Measurements from ENCODE around the gene NEDD4. TPM values are rescaled to one million over a fixed set of nuclear protein-coding genes. Genes with fewer than 3 reads are reported as not detected.
A peak's percentile ranks its signal among the peaks of the same experiment; 100 is the strongest.

The NEDD4 gene
- total RNA-seq, 2 experiments from 2014 or later = 2.6 to 2.7 TPM

GRCh38 chr15:55795031-55795430 lies 198.4 kb downstream of the NEDD4 start:
- Mint-ChIP-seq H3K36me3 (ENCODE audit: low read depth) (no peaks in the 10 kb centered on the region), H3K27me3 (peaks cover 25% of the 10 kb centered on the region), H3K27ac (no peak overlapping the region), H3K4me1 (ENCODE audit: low read depth) (no peaks in the 10 kb centered on the region), H3K9me3 (peaks cover 3% of the 10 kb centered on the region), H3K4me3 (no peak overlapping the region)
- POLR2A ChIA-PET = no interaction called here
- Histone ChIP-seq H3K27me3 (ENCODE audit: control insufficient read depth in 1 of 2, insufficient read depth in 2 of 2, low read length in 2 of 2) (peaks cover 0 to 4% of the 10 kb centered on the region in 2 experiments), H3K9me3 (ENCODE audit: control insufficient read depth in 1 of 2, insufficient read depth in 1 of 2, low read length in 2 of 2) (peaks cover 0 to 12% of the 10 kb centered on the region in 2 experiments), H3K4me3 (ENCODE audit: low read length) (no peak overlapping the region), H3K27ac (ENCODE audit: low read depth in 1 of 2, low read length in 2 of 2) (no peak overlapping the region), H3K36me3 (ENCODE audit: insufficient read depth, low read length) (no peaks in the 10 kb centered on the region), H3K4me1 (ENCODE audit: insufficient read depth, low read length) (no peaks in the 10 kb centered on the region)
- CTCF ChIA-PET = no interaction called here
- no peak for TF ChIP-seq CTCF (IDR thresholded peaks at IDR 0.05)
- intact Hi-C loops (cut with DNase I, micrococcal nuclease) = no loop called here
- no peak for ATAC-seq (ENCODE audit: poor library complexity)
- no peak for DNase-seq

GRCh38 chr15:55791551-55792400 lies 201.6 kb downstream of the NEDD4 start:
- Histone ChIP-seq H3K27me3 (ENCODE audit: control insufficient read depth in 1 of 2, insufficient read depth in 2 of 2, low read length in 2 of 2) (peaks cover 0 to 7% of the 10 kb centered on the region in 2 experiments), H3K4me3 (ENCODE audit: low read length) (no peak overlapping the region), H3K27ac (ENCODE audit: low read depth in 1 of 2, low read length in 2 of 2) (no peak overlapping the region), H3K9me3 (ENCODE audit: control insufficient read depth in 1 of 2, insufficient read depth in 1 of 2, low read length in 2 of 2) (peaks cover 0 to 12% of the 10 kb centered on the region in 2 experiments), H3K4me1 (ENCODE audit: insufficient read depth, low read length) (no peaks in the 10 kb centered on the region), H3K36me3 (ENCODE audit: insufficient read depth, low read length) (no peaks in the 10 kb centered on the region)
- TF ChIP-seq CTCF (IDR thresholded peaks at IDR 0.05) = no peak
- ATAC-seq (ENCODE audit: poor library complexity) = no peak
- H3K4me1 Mint-ChIP-seq (ENCODE audit: low read depth) = no peaks in the 10 kb centered on the region
- ChIA-PET POLR2A (no interaction called here), CTCF (no interaction called here)
- no peaks in the 10 kb centered on the region for H3K36me3 Mint-ChIP-seq (ENCODE audit: low read depth)
- no peak for DNase-seq
- intact Hi-C loops (cut with DNase I, micrococcal nuclease) = no loop called here
- peaks cover 16% of the 10 kb centered on the region for H3K27me3 Mint-ChIP-seq
- H3K4me3 Mint-ChIP-seq = no peak overlapping the region
- peaks cover 3% of the 10 kb centered on the region for H3K9me3 Mint-ChIP-seq
- no peak overlapping the region for H3K27ac Mint-ChIP-seq

- POLR2A ChIA-PET = no interaction called here
- H3K4me1 Mint-ChIP-seq (ENCODE audit: low read depth) = no peaks in the 10 kb centered on the region
- H3K27ac ChIP-seq (ENCODE audit: low read depth in 1 of 2, low read length in 2 of 2) = no peak overlapping the region
- H3K4me3 ChIP-seq (ENCODE audit: low read length) = no peak overlapping the region
- intact Hi-C loops (cut with DNase I, micrococcal nuclease) = loop anchor here (1.0 to 2.0 kb wide), 3 partner anchors 58 to 264 kb away; no protein-coding TSS in a partner anchor
- CTCF ChIA-PET = interaction anchor here (0.6 to 1.6 kb wide), 2 partner anchors 15 to 25 kb away, joined by 3 read pairs; no protein-coding TSS in a partner anchor
- DNase-seq = peak; percentile 9 to 58 (median 26)
- no peaks in the 10 kb centered on the region for H3K36me3 ChIP-seq (ENCODE audit: insufficient read depth, low read length)
- H3K27me3 Mint-ChIP-seq = peaks cover 9% of the 10 kb centered on the region
- peaks cover 0 to 3% of the 10 kb centered on the region in 2 experiments for H3K27me3 ChIP-seq (ENCODE audit: control insufficient read depth in 1 of 2, insufficient read depth in 2 of 2, low read length in 2 of 2)
- no peaks in the 10 kb centered on the region for H3K4me1 ChIP-seq (ENCODE audit: insufficient read depth, low read length)
- no peak overlapping the region for H3K4me3 Mint-ChIP-seq
- peaks cover 3% of the 10 kb centered on the region for H3K9me3 Mint-ChIP-seq
- H3K9me3 ChIP-seq (ENCODE audit: control insufficient read depth in 1 of 2, insufficient read depth in 1 of 2, low read length in 2 of 2) = peaks cover 0 to 9% of the 10 kb centered on the region in 2 experiments
- no peaks in the 10 kb centered on the region for H3K36me3 Mint-ChIP-seq (ENCODE audit: low read depth)
- no peak overlapping the region for H3K27ac Mint-ChIP-seq
- TF ChIP-seq CTCF (IDR thresholded peaks at IDR 0.05) = peak; percentile 55
- no peak for ATAC-seq (ENCODE audit: poor library complexity)
Observed at GRCh38 chr15:55789066-55789660, 204.2 kb downstream of the NEDD4 start.

Data from CD4-positive, alpha-beta T cell (primary cell).